BE2C (cell line): ENCODE measurements around the gene PRLH.

ENCODE experiments used
- DNase-seq: peaks from one replicate; pipeline ENCODE4 v3.0.0-alpha.2; 2020
- H3K27me3 ChIP-seq: fragments of 250-450 bp; sonication (Bioruptor Pico); 2 replicates; pipeline ENCODE4 v1.5.1; 2020; ENCODE audit warnings: mild to moderate bottlenecking
- H3K36me3 ChIP-seq: fragments of 250-450 bp; sonication (Bioruptor Pico); 2 replicates; pipeline ENCODE4 v1.5.1; 2020; ENCODE audit warnings: mild to moderate bottlenecking
- H3K4me1 ChIP-seq: fragments of 250-450 bp; sonication (Bioruptor Pico); 2 replicates; pipeline ENCODE4 v1.5.1; 2020
- H3K4me3 ChIP-seq: 2 replicates; pipeline ENCODE4 v1.5.1; 2011; ENCODE audit warnings: low read depth, low read length
- H3K9me3 ChIP-seq: fragments of 250-450 bp; sonication (Bioruptor Pico); 2 replicates; pipeline ENCODE4 v1.5.1; 2020
- TF ChIP-seq, protein P1 (sequence below): IDR thresholded peaks from 2 replicates; pipeline ENCODE4 v1.5.1; 2012; ENCODE audit warnings: mild to moderate bottlenecking, low read depth, low read length

Gene PRLH

GRCh38 chr2:237574894-237575868, 8.8 kb downstream of the PRLH start:
- no peak overlapping the region for H3K4me3 ChIP-seq
- TF ChIP-seq, protein P1, sequence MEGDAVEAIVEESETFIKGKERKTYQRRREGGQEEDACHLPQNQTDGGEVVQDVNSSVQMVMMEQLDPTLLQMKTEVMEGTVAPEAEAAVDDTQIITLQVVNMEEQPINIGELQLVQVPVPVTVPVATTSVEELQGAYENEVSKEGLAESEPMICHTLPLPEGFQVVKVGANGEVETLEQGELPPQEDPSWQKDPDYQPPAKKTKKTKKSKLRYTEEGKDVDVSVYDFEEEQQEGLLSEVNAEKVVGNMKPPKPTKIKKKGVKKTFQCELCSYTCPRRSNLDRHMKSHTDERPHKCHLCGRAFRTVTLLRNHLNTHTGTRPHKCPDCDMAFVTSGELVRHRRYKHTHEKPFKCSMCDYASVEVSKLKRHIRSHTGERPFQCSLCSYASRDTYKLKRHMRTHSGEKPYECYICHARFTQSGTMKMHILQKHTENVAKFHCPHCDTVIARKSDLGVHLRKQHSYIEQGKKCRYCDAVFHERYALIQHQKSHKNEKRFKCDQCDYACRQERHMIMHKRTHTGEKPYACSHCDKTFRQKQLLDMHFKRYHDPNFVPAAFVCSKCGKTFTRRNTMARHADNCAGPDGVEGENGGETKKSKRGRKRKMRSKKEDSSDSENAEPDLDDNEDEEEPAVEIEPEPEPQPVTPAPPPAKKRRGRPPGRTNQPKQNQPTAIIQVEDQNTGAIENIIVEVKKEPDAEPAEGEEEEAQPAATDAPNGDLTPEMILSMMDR, result no peak
- H3K4me1 ChIP-seq, result no peaks in the 10 kb centered on the region
- H3K27me3 ChIP-seq, result no peaks in the 10 kb centered on the region
- no peaks in the 10 kb centered on the region for H3K36me3 ChIP-seq
- no peaks in the 10 kb centered on the region for H3K9me3 ChIP-seq
- no peak for DNase-seq

- Histone ChIP-seq H3K9me3 (no peaks in the 10 kb centered on the region), H3K27me3 (no peaks in the 10 kb centered on the region), H3K4me3 (no peak overlapping the region), H3K36me3 (no peaks in the 10 kb centered on the region), H3K4me1 (no peaks in the 10 kb centered on the region)
- TF ChIP-seq, protein P1, result no peak
- no peak for DNase-seq
These were observed 9.8 kb downstream of the PRLH start for GRCh38 chr2:237575869-237576862.

DNA sequence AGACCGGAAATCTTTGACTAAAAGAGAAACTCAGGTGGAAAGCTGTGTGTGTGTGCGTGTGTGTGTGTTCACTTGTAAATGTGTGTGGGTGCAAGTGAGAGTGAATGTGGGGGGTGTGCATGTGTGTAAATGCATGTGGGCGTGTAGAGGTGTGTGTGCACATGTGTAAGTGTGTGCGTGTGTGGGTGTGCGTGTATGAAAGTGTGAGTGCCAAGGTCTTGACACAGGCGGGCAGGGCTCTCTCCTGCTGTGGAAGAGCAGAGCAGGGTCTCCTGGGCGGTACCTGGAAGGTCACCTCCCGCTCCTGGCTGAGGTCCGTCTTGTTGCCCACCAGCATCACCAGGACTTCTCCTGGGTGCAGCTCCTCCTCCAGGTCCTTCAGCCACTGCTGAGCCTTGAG, 10.6 kb downstream of the PRLH start:
- TF ChIP-seq, protein P1, result no peak
- H3K4me3 ChIP-seq, result no peak overlapping the region

GRCh38 chr2:237577458-237577857, 11.1 kb downstream of the PRLH start:
- H3K27me3 ChIP-seq, result no peaks in the 10 kb centered on the region
- TF ChIP-seq, protein P1, result no peak

More for the DNA sequence above, 10.6 kb downstream of the PRLH start:
- DNase-seq, result no peak
- Histone ChIP-seq H3K27me3 (no peaks in the 10 kb centered on the region), H3K9me3 (no peaks in the 10 kb centered on the region), H3K4me1 (0 out of 2 replicates have a peak, but pooled peaks cover 1% of the 10 kb centered on the region), H3K36me3 (no peaks in the 10 kb centered on the region)

GRCh38 chr2:237577956-237578870, 11.8 kb downstream of the PRLH start:
- Histone ChIP-seq H3K4me1 (0 out of 2 replicates have a peak, but pooled peaks cover 4% of the 10 kb centered on the region), H3K9me3 (no peaks in the 10 kb centered on the region), H3K4me3 (no peak overlapping the region), H3K27me3 (no peaks in the 10 kb centered on the region), H3K36me3 (no peaks in the 10 kb centered on the region)
- TF ChIP-seq, protein P1, result no peak
- DNase-seq, result no peak

More at GRCh38 chr2:237577458-237577857, 11.1 kb downstream of the PRLH start:
- Histone ChIP-seq H3K4me1 (0 out of 2 replicates have a peak, but pooled peaks cover 4% of the 10 kb centered on the region), H3K9me3 (no peaks in the 10 kb centered on the region), H3K36me3 (no peaks in the 10 kb centered on the region), H3K4me3 (no peak overlapping the region)
- DNase-seq, result no peak
